ENCODE measurements around the gene ANKRD42. TPM values are rescaled to one million over a fixed set of nuclear protein-coding genes. Genes with fewer than 3 reads are reported as not detected.

Gene ANKRD42
- total and polyA plus RNA-seq, 9 of the 15 experiments (the other 6 are each of a cell fraction or from before 2014, with no cell fraction given) = 2.8 to 9.1 (median 6.1) TPM

GRCh38 chr11:83147895-83148294 lies 45.6 kb upstream of the ANKRD42 start (continued):
- TF ChIP-seq CHD7 (IDR thresholded peaks at IDR 0.05; ENCODE audit: low read depth, low read length) (no peak), MNT (conservative IDR thresholded peaks at IDR 0.05) (no peak), FOSL1 (tag; conservative IDR thresholded peaks at IDR 0.05) (peak; percentile 54; the same call in 1 of the 2 replicates), NCOA1 (IDR thresholded peaks at IDR 0.05; ENCODE audit: low read depth) (no peak), LARP7 (IDR thresholded peaks at IDR 0.05) (no peak)
